ENCODE data around the gene NTRK3. TPM values are rescaled to one million over a fixed set of nuclear protein-coding genes. Genes with fewer than 3 reads are reported as not detected.

Gene NTRK3
- total RNA-seq, 3 donors from 2014 or later (not counting 1 experiment from before 2014, with no cell fraction given) = not detected

GRCh38 chr15:88233921-88234320 is 22.6 kb downstream of the NTRK3 start:
- H3K4me3 Mint-ChIP-seq = no peak overlapping the region
- H3K27ac Mint-ChIP-seq = no peak overlapping the region
- no peaks in the 10 kb centered on the region for H3K9me3 ChIP-seq (ENCODE audit: control insufficient read depth, insufficient read depth, low read length)
- ATAC-seq (no peak), DNase-seq (no peak)
- no peaks in the 10 kb centered on the region for H3K9me3 Mint-ChIP-seq
- no peaks in the 10 kb centered on the region for H3K4me1 ChIP-seq (ENCODE audit: control insufficient read depth, insufficient read depth, low read length)
- H3K27me3 Mint-ChIP-seq (ENCODE audit: low read depth in 2 of 2) = peaks cover 12 to 28% of the 10 kb centered on the region in 2 donors
- H3K4me1 Mint-ChIP-seq = no peaks in the 10 kb centered on the region
- H3K27ac ChIP-seq (ENCODE audit: low read length) = no peak overlapping the region
- WGBS (ENCODE audit: insufficient coverage) = 81% methylated on average over 9 of the region's 9 CpGs
- intact Hi-C loops (cut with micrococcal nuclease) = no loop called here
- H3K4me3 ChIP-seq (ENCODE audit: low read length) = no peak overlapping the region
- no peaks in the 10 kb centered on the region for H3K36me3 ChIP-seq (ENCODE audit: control insufficient read depth, insufficient read depth, low read length)
- no peaks in the 10 kb centered on the region for H3K36me3 Mint-ChIP-seq
- H3K27me3 ChIP-seq (ENCODE audit: control insufficient read depth, insufficient read depth, low read length) = no peaks in the 10 kb centered on the region
- TF ChIP-seq CTCF (IDR thresholded peaks at IDR 0.05) = no peak

- no peaks in the 10 kb centered on the region for H3K9me3 Mint-ChIP-seq
- Histone ChIP-seq H3K27me3 (ENCODE audit: control insufficient read depth, insufficient read depth, low read length) (no peaks in the 10 kb centered on the region), H3K9me3 (ENCODE audit: control insufficient read depth, insufficient read depth, low read length) (no peaks in the 10 kb centered on the region), H3K36me3 (ENCODE audit: control insufficient read depth, insufficient read depth, low read length) (no peaks in the 10 kb centered on the region), H3K4me1 (ENCODE audit: control insufficient read depth, insufficient read depth, low read length) (no peaks in the 10 kb centered on the region), H3K4me3 (ENCODE audit: low read length) (no peak overlapping the region), H3K27ac (ENCODE audit: low read length) (no peak overlapping the region)
- no peaks in the 10 kb centered on the region for H3K36me3 Mint-ChIP-seq
- H3K4me1 Mint-ChIP-seq = no peaks in the 10 kb centered on the region
- H3K27ac Mint-ChIP-seq = no peak overlapping the region
- H3K27me3 Mint-ChIP-seq (ENCODE audit: low read depth in 2 of 2) = peaks cover 18 to 37% of the 10 kb centered on the region in 2 donors
- no peak overlapping the region for H3K4me3 Mint-ChIP-seq
- WGBS (ENCODE audit: insufficient coverage) = 65% methylated on average over 2 of the region's 4 CpGs
- ATAC-seq (no peak), DNase-seq (no peak)
- no peak for TF ChIP-seq CTCF (IDR thresholded peaks at IDR 0.05)
- intact Hi-C loops (cut with micrococcal nuclease) = no loop called here
These were observed 23.8 kb downstream of the NTRK3 start for GRCh38 chr15:88232771-88233201.

- Histone ChIP-seq H3K27ac (ENCODE audit: low read length) (no peak overlapping the region), H3K36me3 (ENCODE audit: control insufficient read depth, insufficient read depth, low read length) (no peaks in the 10 kb centered on the region), H3K4me3 (ENCODE audit: low read length) (no peak overlapping the region), H3K27me3 (ENCODE audit: control insufficient read depth, insufficient read depth, low read length) (no peaks in the 10 kb centered on the region), H3K9me3 (ENCODE audit: control insufficient read depth, insufficient read depth, low read length) (no peaks in the 10 kb centered on the region), H3K4me1 (ENCODE audit: control insufficient read depth, insufficient read depth, low read length) (no peaks in the 10 kb centered on the region)
- no peaks in the 10 kb centered on the region for H3K9me3 Mint-ChIP-seq
- DNase-seq (no peak), ATAC-seq (no peak)
- no peaks in the 10 kb centered on the region for H3K4me1 Mint-ChIP-seq
- no peak overlapping the region for H3K27ac Mint-ChIP-seq
- intact Hi-C loops (cut with micrococcal nuclease) = no loop called here
- WGBS (ENCODE audit: insufficient coverage) = 94% methylated on average over 6 of the region's 6 CpGs
- TF ChIP-seq CTCF (IDR thresholded peaks at IDR 0.05) = no peak
- H3K36me3 Mint-ChIP-seq = no peaks in the 10 kb centered on the region
- H3K27me3 Mint-ChIP-seq (ENCODE audit: low read depth in 2 of 2) = peaks cover 19 to 38% of the 10 kb centered on the region in 2 donors
- H3K4me3 Mint-ChIP-seq = no peak overlapping the region
These were observed 24.5 kb downstream of the NTRK3 start for GRCh38 chr15:88231909-88232644.

- Mint-ChIP-seq H3K36me3 (no peaks in the 10 kb centered on the region), H3K27ac (no peak overlapping the region), H3K4me1 (no peaks in the 10 kb centered on the region), H3K4me3 (no peak overlapping the region), H3K9me3 (no peaks in the 10 kb centered on the region), H3K27me3 (ENCODE audit: low read depth in 2 of 2) (peaks cover 19 to 36% of the 10 kb centered on the region in 2 donors)
- Histone ChIP-seq H3K4me1 (ENCODE audit: control insufficient read depth, insufficient read depth, low read length) (no peaks in the 10 kb centered on the region), H3K9me3 (ENCODE audit: control insufficient read depth, insufficient read depth, low read length) (no peaks in the 10 kb centered on the region), H3K4me3 (ENCODE audit: low read length) (no peak overlapping the region), H3K27ac (ENCODE audit: low read length) (no peak overlapping the region), H3K27me3 (ENCODE audit: control insufficient read depth, insufficient read depth, low read length) (no peaks in the 10 kb centered on the region), H3K36me3 (ENCODE audit: control insufficient read depth, insufficient read depth, low read length) (no peaks in the 10 kb centered on the region)
- ATAC-seq = no peak
- no peak for TF ChIP-seq CTCF (IDR thresholded peaks at IDR 0.05)
- no peak for DNase-seq
- 38% methylated on average over 2 of the region's 2 CpGs for WGBS (ENCODE audit: insufficient coverage)
- intact Hi-C loops (cut with micrococcal nuclease) = no loop called here
These were observed 25.7 kb downstream of the NTRK3 start for GRCh38 chr15:88230823-88231222.
